Right kidney (tissue), 1 donor: Measurements from ENCODE around the gene CENPN.

Experiments
- DNase-seq: peaks from one replicate; pipeline ENCODE4 v3.0.0-alpha.2; 2016

The CENPN gene

GRCh38 chr16:81077076-81077940 lies 70.3 kb downstream of the CENPN start, which contains the start of gene C16orf46:
TSS of gene C16orf46 (minus strand) at chr16:81077238. CDS start at chr16:81063955, 13,283 bp downstream.
- peak; percentile 99 for DNase-seq

- no peak for DNase-seq
Measured at GRCh38 chr16:81080233-81080632, 73.2 kb downstream of the CENPN start.

- DNase-seq = no peak
Measured at GRCh38 chr16:81081014-81081413, 74.0 kb downstream of the CENPN start.
